DOHH2 (cell line): Measurements from ENCODE around the gene MARK4.

ENCODE experiments used
- H3F3A ChIP-seq: fragments of 200-600 bp; sonication (generic), shearing (Covaris generic); 2 replicates; pipeline ENCODE4 v1.6.0; 2016; ENCODE audit warnings: antibody characterized with exemption, mild to moderate bottlenecking; ENCODE audit not compliant: control insufficient read depth, insufficient read depth
- H3K27ac ChIP-seq: fragments of 200-600 bp; sonication (generic); 2 replicates; pipeline ENCODE4 v1.5.1; 2014; ENCODE audit warnings: low read depth, mild to moderate bottlenecking, low read length, moderate library complexity
- H3K27me3 ChIP-seq: fragments of 200-600 bp; sonication (generic); 2 replicates; pipeline ENCODE4 v1.6.1; 2014; ENCODE audit warnings: mild to moderate bottlenecking, low read length, mixed read lengths; ENCODE audit not compliant: control insufficient read depth
- H3K36me3 ChIP-seq: fragments of 200-600 bp; sonication (generic); 2 replicates; pipeline ENCODE4 v1.6.1; 2014; ENCODE audit warnings: mild to moderate bottlenecking, low read length, moderate library complexity, mixed read lengths; ENCODE audit not compliant: control insufficient read depth
- H3K4me1 ChIP-seq: fragments of 200-600 bp; sonication (generic); 2 replicates; pipeline ENCODE4 v1.6.1; 2014; ENCODE audit warnings: mild to moderate bottlenecking, low read length, mixed read lengths; ENCODE audit not compliant: control insufficient read depth
- H3K4me2 ChIP-seq: fragments of 200-600 bp; sonication (generic); 2 replicates; pipeline ENCODE4 v1.6.0; 2014; ENCODE audit warnings: mild to moderate bottlenecking, low read length, moderate library complexity
- H3K4me3 ChIP-seq: fragments of 200-600 bp; sonication (generic); 2 replicates; pipeline ENCODE4 v1.5.1; 2014; ENCODE audit warnings: mild to moderate bottlenecking, low read length, mixed read lengths
- H3K79me2 ChIP-seq: fragments of 200-600 bp; sonication (generic); 2 replicates; pipeline ENCODE4 v1.6.1; 2014; ENCODE audit warnings: mild to moderate bottlenecking, low read length, mixed read lengths; ENCODE audit not compliant: control insufficient read depth
- H3K9me2 ChIP-seq: fragments of 200-600 bp; sonication (generic); replicated peaks from 2 replicates; pipeline ENCODE4 v1.6.1; 2014; ENCODE audit warnings: mild to moderate bottlenecking, low read length, mixed read lengths; ENCODE audit not compliant: control insufficient read depth
- H3K9me3 ChIP-seq: fragments of 200-600 bp; sonication (generic); 2 replicates; pipeline ENCODE4 v1.6.1; 2014; ENCODE audit warnings: antibody characterized with exemption, low read length, mixed read lengths; ENCODE audit not compliant: control insufficient read depth, insufficient read depth
- H4K20me1 ChIP-seq: fragments of 200-600 bp; sonication (generic); 2 replicates; pipeline ENCODE4 v1.6.0; 2014; ENCODE audit warnings: low read depth, mild to moderate bottlenecking, antibody characterized with exemption, low read length, moderate library complexity; ENCODE audit not compliant: control insufficient read depth, insufficient read depth
- CTCF ChIP-seq: fragments of 200-600 bp; sonication (generic); IDR thresholded peaks from one replicate; pipeline ENCODE4 v1.5.1; 2014; ENCODE audit warnings: antibody characterized with exemption, mild to moderate bottlenecking, low read depth, low read length; ENCODE audit not compliant: poor library complexity, severe bottlenecking
- EZH2phosphoT487 ChIP-seq: fragments of 200-600 bp; sonication (generic); IDR thresholded peaks from 2 replicates; pipeline ENCODE4 v1.6.1; 2017; ENCODE audit warnings: borderline replicate concordance, mild to moderate bottlenecking, antibody characterized with exemption, low read length, moderate library complexity, mixed read lengths

MARK4 gene

GRCh38 chr19:45323671-45324081 lies 72.6 kb downstream of the MARK4 start:
- Histone ChIP-seq H3K9me2 (no peaks in the 10 kb centered on the region), H3K4me3 (no peak overlapping the region)

GRCh38 chr19:45324349-45324907 lies 73.4 kb downstream of the MARK4 start:
- TF ChIP-seq CTCF = no peak
- TF ChIP-seq EZH2phosphoT487 = no peak
- H3K9me3 ChIP-seq = no peaks in the 10 kb centered on the region
- H4K20me1 ChIP-seq = no peaks in the 10 kb centered on the region
- H3K79me2 ChIP-seq = no peaks in the 10 kb centered on the region
- H3K4me1 ChIP-seq = peaks cover 9% of the 10 kb centered on the region
- H3F3A ChIP-seq = no peaks in the 10 kb centered on the region
- no peak overlapping the region for H3K4me3 ChIP-seq
- H3K4me2 ChIP-seq = no peak overlapping the region
- H3K36me3 ChIP-seq = no peaks in the 10 kb centered on the region
- H3K9me2 ChIP-seq = no peaks in the 10 kb centered on the region
- no peak overlapping the region for H3K27ac ChIP-seq
- peaks cover 17% of the 10 kb centered on the region for H3K27me3 ChIP-seq

More at GRCh38 chr19:45323671-45324081, 72.6 kb downstream of the MARK4 start:
- TF ChIP-seq CTCF (no peak), EZH2phosphoT487 (no peak)
- Histone ChIP-seq H3K79me2 (no peaks in the 10 kb centered on the region), H3K9me3 (no peaks in the 10 kb centered on the region), H4K20me1 (no peaks in the 10 kb centered on the region), H3K4me2 (no peak overlapping the region), H3K27ac (no peak overlapping the region), H3F3A (no peaks in the 10 kb centered on the region), H3K36me3 (no peaks in the 10 kb centered on the region), H3K27me3 (peaks cover 17% of the 10 kb centered on the region), H3K4me1 (peaks cover 9% of the 10 kb centered on the region)

- Histone ChIP-seq H3K27ac (no peak overlapping the region), H3K36me3 (no peaks in the 10 kb centered on the region), H3K27me3 (peaks cover 17% of the 10 kb centered on the region), H3K4me1 (peaks cover 9% of the 10 kb centered on the region), H3K4me3 (no peak overlapping the region), H3K79me2 (no peaks in the 10 kb centered on the region), H3K9me3 (no peaks in the 10 kb centered on the region), H3K9me2 (no peaks in the 10 kb centered on the region), H4K20me1 (no peaks in the 10 kb centered on the region), H3F3A (no peaks in the 10 kb centered on the region), H3K4me2 (no peak overlapping the region)
- TF ChIP-seq EZH2phosphoT487 = no peak
- no peak for TF ChIP-seq CTCF
Observed at GRCh38 chr19:45327404-45328143, 76.5 kb downstream of the MARK4 start.
